HepG2 (cell line): ENCODE data around the gene UBASH3A. TPM values are rescaled to one million over a fixed set of nuclear protein-coding genes. Genes with fewer than 3 reads are reported as not detected.

Experiments used
- ATAC-seq: fragments of 200-7000 bp; cut with Tn5 transposase; 3 replicates; pipeline ENCODE4 v1.9.1; 2020; ENCODE audit warnings: mild to moderate bottlenecking, moderate library complexity
- BruUV-seq: library from RNA; stranded (reverse); fragments of 400-500 nt; replicated peaks from 2 replicates; lab custom pipeline; 2021; lab: Mats Ljungman, UMichigan
- CTCF ChIA-PET: fragments of 300-600 bp; formaldehyde crosslinking; extraction: SDS; loops from one replicate; lab custom pipeline; 2021; ENCODE audit warnings: low total read pairs, inconsistent platforms, low intra/inter-chr PET ratio; lab: Yijun Ruan, JAX
- POLR2A ChIA-PET: fragments of 350-600 bp; sonication (Branson Sonifier 250); formaldehyde crosslinking; loops from one replicate; lab custom pipeline; 2020; ENCODE audit warnings: antibody characterized with exemption, inconsistent platforms; lab: Yijun Ruan, JAX
- DNase-seq: peaks from one replicate; pipeline ENCODE4 v3.0.0-alpha.2; 2015; ENCODE audit warnings: low spot score
- FAIRE-seq: peaks from 3 replicates; lab custom pipeline; 2011; peaks lifted over from hg19 to GRCh38; lab: Jason Lieb, UNC
- H2AFZ ChIP-seq: one replicate; pipeline ENCODE4 v1.6.1; 2011; ENCODE audit warnings: low read length, inconsistent platforms
- H3K27ac ChIP-seq: fragments of 300-600 bp; 3 replicates; pipeline ENCODE4 v1.8.0; 2011; ENCODE audit warnings: mixed run types, mild to moderate bottlenecking, mixed read lengths, low read length, inconsistent platforms; ENCODE audit not compliant: insufficient read depth; ENCODE audit errors: extremely low read length
- H3K27me3 ChIP-seq, 2 experiments: fragments of 200-600 bp in 1 of 2; 2 replicates in 1 of 2; 3 replicates in 1 of 2; pipeline versions ENCODE4 v1.6.0 to v1.8.0; 2011; ENCODE audit warnings: low read length in 2 of 2, mild to moderate bottlenecking in 2 of 2, moderate library complexity in 2 of 2, inconsistent platforms in 1 of 2; ENCODE audit not compliant: insufficient read depth in 2 of 2, control insufficient read depth in 1 of 2
- H3K36me3 ChIP-seq, 2 experiments: fragments of 200-600 bp in 1 of 2; replicated peaks in 1 of 2; 2 replicates in 1 of 2; 3 replicates in 1 of 2; pipeline versions ENCODE4 v1.5.1 to v1.8.0; 2011; ENCODE audit warnings: low read length in 2 of 2, inconsistent platforms in 1 of 2; ENCODE audit not compliant: insufficient read depth in 2 of 2, control insufficient read depth in 1 of 2
- H3K4me1 ChIP-seq: 2 replicates; pipeline ENCODE4 v1.5.1; 2012; ENCODE audit warnings: low read length, inconsistent platforms; ENCODE audit not compliant: insufficient read depth
- H3K4me2 ChIP-seq: 2 replicates; pipeline ENCODE4 v1.6.0; 2011; ENCODE audit warnings: low read depth, low read length, inconsistent platforms
- H3K4me3 ChIP-seq, 3 experiments: fragments of 200-600 bp in 1 of 3; sonication (generic), shearing (Covaris generic) in 1 of 3; replicated peaks in 1 of 3; 2 replicates each; pipeline ENCODE4 v1.5.1; 2011 to 2016; ENCODE audit warnings: low read length in 3 of 3, inconsistent platforms in 2 of 3, low read depth in 2 of 3, mild to moderate bottlenecking in 2 of 3, control low read depth in 1 of 3, mixed read lengths in 1 of 3; ENCODE audit not compliant: insufficient read depth in 1 of 3
- H3K79me2 ChIP-seq: one replicate; pipeline ENCODE4 v1.6.1; 2011; ENCODE audit warnings: low read length, inconsistent platforms; ENCODE audit not compliant: insufficient read depth
- H3K9ac ChIP-seq: 2 replicates; pipeline ENCODE4 v1.6.0; 2011; ENCODE audit warnings: mild to moderate bottlenecking, low read depth, low read length, inconsistent platforms; ENCODE audit not compliant: insufficient read depth
- H3K9me3 ChIP-seq: 2 replicates; pipeline ENCODE4 v1.5.1; 2012; ENCODE audit warnings: mild to moderate bottlenecking, low read length
- H4K20me1 ChIP-seq: 2 replicates; pipeline ENCODE4 v1.6.0; 2011; ENCODE audit warnings: inconsistent platforms, mild to moderate bottlenecking, low read length, moderate library complexity; ENCODE audit not compliant: insufficient read depth
- ATAD3A ChIP-seq: sonication (generic); formaldehyde crosslinking; IDR thresholded peaks from 2 replicates; pipeline ENCODE4 v1.4.0; 2020; ENCODE audit warnings: missing genetic modification reagents
- ATF5 ChIP-seq: sonication (generic); formaldehyde crosslinking; IDR thresholded peaks from 2 replicates; pipeline ENCODE4 v1.4.0; 2020; ENCODE audit warnings: mild to moderate bottlenecking, low read depth, missing genetic modification reagents
- HDAC2 ChIP-seq: sonication (generic); formaldehyde crosslinking; IDR thresholded peaks from 2 replicates; pipeline ENCODE4 v1.4.0; 2020; ENCODE audit warnings: missing genetic modification reagents
- MAF1 ChIP-seq: sonication (generic); formaldehyde crosslinking; IDR thresholded peaks from 2 replicates; pipeline ENCODE4 v1.5.0; 2020; ENCODE audit warnings: missing genetic modification reagents, borderline replicate concordance
- ZKSCAN8 ChIP-seq: IDR thresholded peaks from 2 replicates; pipeline ENCODE4 v1.6.1; 2016; ENCODE audit warnings: borderline replicate concordance, missing genetic modification reagents, missing compliant biosample characterization
- ZNF451 ChIP-seq: sonication (generic); formaldehyde crosslinking; IDR thresholded peaks from 2 replicates; pipeline ENCODE4 v1.5.0; 2020; ENCODE audit warnings: mild to moderate bottlenecking, missing genetic modification reagents
- ZNF777 ChIP-seq: sonication (generic); formaldehyde crosslinking; IDR thresholded peaks from 2 replicates; pipeline ENCODE4 v1.4.0; 2020; ENCODE audit warnings: missing genetic modification reagents
- WGBS: methylation state at CpG from one replicate; pipeline ENCODE4 v1.1.6; 2017; ENCODE audit warnings: low lambda C conversion rate; 5-methylcytosine and 5-hydroxymethylcytosine counted together
- in situ Hi-C: cut with HindIII; loops from 2 replicates; pipeline ENCODE4 v1.10.0; 2017; ENCODE audit warnings: low pct_unique_long_range_greater_than_20kb; ENCODE audit not compliant: extremely low pct_ligation_motif_present
- intact Hi-C: fragments of 100-400 bp; cut with micrococcal nuclease; formaldehyde crosslinking; loops from one replicate; pipeline ENCODE4 v1.10.0; 2022; ENCODE audit not compliant: unreplicated experiment
- polyA plus RNA-seq, 8 experiments: library from polyadenylated mRNA; depleted of rRNA in 3 of 8; stranded (reverse) in 7 of 8; unstranded in 1 of 8; fragments of >200 nt; fragmentation: Illumina TruSeq in 4 of 8; extraction: Trizol in 4 of 8; gene quantifications; 2 replicates each; pipeline versions ENCODE4 v1.2.1 to v1.2.3, GENCODE V29; 2011 to 2016; ENCODE audit warnings: low read depth in 4 of 8, missing spikeins in 1 of 8, mixed read lengths in 1 of 8; ENCODE audit not compliant: insufficient read depth in 1 of 8
- total RNA-seq, 5 experiments: library from RNA; depleted of rRNA; stranded (reverse); fragments of >200 nt; fragmentation: Illumina TruSeq; extraction: Trizol; gene quantifications; 2 replicates each; pipeline ENCODE4 v1.2.3, GENCODE V29; 2016; ENCODE audit warnings: low read depth in 1 of 5
- TF ChIP-seq, protein P1 (sequence below): sonication (generic); formaldehyde crosslinking; IDR thresholded peaks from 2 replicates; pipeline ENCODE4 v1.5.0; 2020; ENCODE audit warnings: mild to moderate bottlenecking, low read depth, missing genetic modification reagents, borderline replicate concordance
- TF ChIP-seq, protein P2 (sequence below): sonication (generic); formaldehyde crosslinking; conservative IDR thresholded peaks from 2 replicates; pipeline ENCODE4 v1.4.0; 2020; ENCODE audit warnings: missing genetic modification reagents

UBASH3A gene
- total and polyA plus RNA-seq, 2 of the 13 experiments (the other 11 are each of a cell fraction or from before 2014, with no cell fraction given), result not detected

GRCh38 chr21:42411891-42412635 lies 8.4 kb downstream of the UBASH3A start (continued):
- TF ChIP-seq ATAD3A (CRISPR knock-in tag), result no peak
- TF ChIP-seq, all 625 proteins: peak for 0

GRCh38 chr21:42412636-42412933 lies 8.9 kb downstream of the UBASH3A start:
- intact Hi-C loops, result no loop called here

More at GRCh38 chr21:42412636-42412933, 8.9 kb downstream of the UBASH3A start:
- Histone ChIP-seq H3K27me3 (peaks cover 1 to 9% of the 10 kb centered on the region in 2 experiments; a peak in 4 of 5 replicates), H3K4me2 (no peak overlapping the region), H3K9me3 (no peaks in the 10 kb centered on the region), H2AFZ (no peak overlapping the region), H3K4me3 (no peak overlapping the region), H3K36me3 (no peaks in the 10 kb centered on the region), H3K4me1 (peaks cover 19% of the 10 kb centered on the region), H3K9ac (no peak overlapping the region), H3K27ac (no peak overlapping the region), H4K20me1 (no peaks in the 10 kb centered on the region), H3K79me2 (no peaks in the 10 kb centered on the region)
- WGBS, result 41% methylated on average over 5 of the region's 5 CpGs
- POLR2A ChIA-PET, result no interaction called here
- TF ChIP-seq MAF1 (CRISPR knock-in tag) (no peak), ZNF777 (CRISPR knock-in tag) (no peak), ZKSCAN8 (CRISPR knock-in tag) (no peak), HDAC2 (no peak), ZNF451 (CRISPR knock-in tag) (no peak), ATF5 (CRISPR knock-in tag) (no peak)
- TF ChIP-seq, protein P1, sequence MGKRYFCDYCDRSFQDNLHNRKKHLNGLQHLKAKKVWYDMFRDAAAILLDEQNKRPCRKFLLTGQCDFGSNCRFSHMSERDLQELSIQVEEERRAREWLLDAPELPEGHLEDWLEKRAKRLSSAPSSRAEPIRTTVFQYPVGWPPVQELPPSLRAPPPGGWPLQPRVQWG (CRISPR knock-in tag), result no peak
- TF ChIP-seq, protein P2, sequence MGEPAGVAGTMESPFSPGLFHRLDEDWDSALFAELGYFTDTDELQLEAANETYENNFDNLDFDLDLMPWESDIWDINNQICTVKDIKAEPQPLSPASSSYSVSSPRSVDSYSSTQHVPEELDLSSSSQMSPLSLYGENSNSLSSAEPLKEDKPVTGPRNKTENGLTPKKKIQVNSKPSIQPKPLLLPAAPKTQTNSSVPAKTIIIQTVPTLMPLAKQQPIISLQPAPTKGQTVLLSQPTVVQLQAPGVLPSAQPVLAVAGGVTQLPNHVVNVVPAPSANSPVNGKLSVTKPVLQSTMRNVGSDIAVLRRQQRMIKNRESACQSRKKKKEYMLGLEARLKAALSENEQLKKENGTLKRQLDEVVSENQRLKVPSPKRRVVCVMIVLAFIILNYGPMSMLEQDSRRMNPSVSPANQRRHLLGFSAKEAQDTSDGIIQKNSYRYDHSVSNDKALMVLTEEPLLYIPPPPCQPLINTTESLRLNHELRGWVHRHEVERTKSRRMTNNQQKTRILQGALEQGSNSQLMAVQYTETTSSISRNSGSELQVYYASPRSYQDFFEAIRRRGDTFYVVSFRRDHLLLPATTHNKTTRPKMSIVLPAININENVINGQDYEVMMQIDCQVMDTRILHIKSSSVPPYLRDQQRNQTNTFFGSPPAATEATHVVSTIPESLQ (CRISPR knock-in tag), result no peak
- no peak for DNase-seq
- in situ Hi-C loops, result no loop called here
- FAIRE-seq, result no peak
- ATAC-seq, result no peak
- CTCF ChIA-PET, result no interaction called here
- no TSS peak for BruUV-seq
